Loucy (cell line): ENCODE data around the gene C5orf15.

Experiments used
- H2AFZ ChIP-seq: fragments of 200-600 bp; sonication (generic); 2 replicates; pipeline ENCODE4 v1.6.0; 2016; ENCODE audit warnings: antibody characterized with exemption, mild to moderate bottlenecking, low read length, moderate library complexity
- H3F3A ChIP-seq: fragments of 200-600 bp; 2 replicates; pipeline ENCODE4 v1.6.0; 2016; ENCODE audit warnings: antibody characterized with exemption, low read depth, mild to moderate bottlenecking
- H3K27me3 ChIP-seq: fragments of 200-600 bp; sonication (generic); 2 replicates; pipeline ENCODE4 v1.6.1; 2014; ENCODE audit warnings: low read length, mild to moderate bottlenecking; ENCODE audit not compliant: insufficient read depth, poor library complexity, severe bottlenecking
- H3K36me3 ChIP-seq: fragments of 200-600 bp; sonication (generic); 2 replicates; pipeline ENCODE4 v1.6.1; 2016; ENCODE audit warnings: low read length; ENCODE audit not compliant: insufficient read depth
- H3K4me1 ChIP-seq: fragments of 200-600 bp; sonication (generic); 2 replicates; pipeline ENCODE4 v1.5.1; 2014; ENCODE audit warnings: low read length, mild to moderate bottlenecking; ENCODE audit not compliant: insufficient read depth, poor library complexity, severe bottlenecking
- H3K4me2 ChIP-seq: fragments of 200-600 bp; sonication (generic); 2 replicates; pipeline ENCODE4 v1.6.0; 2014; ENCODE audit warnings: antibody characterized with exemption, low read length, low read depth, mild to moderate bottlenecking; ENCODE audit not compliant: poor library complexity, severe bottlenecking
- H3K4me3 ChIP-seq: fragments of 200-600 bp; sonication (generic); 2 replicates; pipeline ENCODE4 v1.5.1; 2014; ENCODE audit warnings: low read length, mild to moderate bottlenecking, mixed read lengths; ENCODE audit not compliant: poor library complexity, severe bottlenecking
- H3K79me2 ChIP-seq: fragments of 200-600 bp; sonication (generic); 2 replicates; pipeline ENCODE4 v1.6.1; 2014; ENCODE audit warnings: low read length; ENCODE audit not compliant: insufficient read depth
- H3K9ac ChIP-seq: fragments of 200-600 bp; sonication (generic); 2 replicates; pipeline ENCODE4 v1.6.0; 2014; ENCODE audit warnings: mild to moderate bottlenecking, low read depth, low read length, moderate library complexity; ENCODE audit not compliant: poor library complexity, severe bottlenecking
- H3K9me2 ChIP-seq: fragments of 200-600 bp; sonication (generic); replicated peaks from 2 replicates; pipeline ENCODE4 v1.6.1; 2016; ENCODE audit warnings: low read depth, low read length, mixed read lengths
- H3K9me3 ChIP-seq: fragments of 200-600 bp; sonication (generic); 2 replicates; pipeline ENCODE4 v1.6.1; 2014; ENCODE audit warnings: mild to moderate bottlenecking, antibody characterized with exemption, low read length, low read depth; ENCODE audit not compliant: insufficient read depth
- H4K20me1 ChIP-seq: fragments of 200-600 bp; sonication (generic); 2 replicates; pipeline ENCODE4 v1.6.0; 2014; ENCODE audit warnings: antibody characterized with exemption, low read length, mild to moderate bottlenecking; ENCODE audit not compliant: insufficient read depth, poor library complexity, severe bottlenecking
- EZH2phosphoT487 ChIP-seq: fragments of 200-600 bp; IDR thresholded peaks from 2 replicates; pipeline ENCODE4 v1.6.1; 2018; ENCODE audit warnings: antibody characterized with exemption, mild to moderate bottlenecking, moderate library complexity, borderline replicate concordance
- TF ChIP-seq, protein P1 (sequence below): fragments of 200-600 bp; sonication (generic); conservative IDR thresholded peaks from 2 replicates; pipeline ENCODE4 v1.5.1; 2014; ENCODE audit warnings: mild to moderate bottlenecking, antibody characterized with exemption, low read length

Gene C5orf15

DNA sequence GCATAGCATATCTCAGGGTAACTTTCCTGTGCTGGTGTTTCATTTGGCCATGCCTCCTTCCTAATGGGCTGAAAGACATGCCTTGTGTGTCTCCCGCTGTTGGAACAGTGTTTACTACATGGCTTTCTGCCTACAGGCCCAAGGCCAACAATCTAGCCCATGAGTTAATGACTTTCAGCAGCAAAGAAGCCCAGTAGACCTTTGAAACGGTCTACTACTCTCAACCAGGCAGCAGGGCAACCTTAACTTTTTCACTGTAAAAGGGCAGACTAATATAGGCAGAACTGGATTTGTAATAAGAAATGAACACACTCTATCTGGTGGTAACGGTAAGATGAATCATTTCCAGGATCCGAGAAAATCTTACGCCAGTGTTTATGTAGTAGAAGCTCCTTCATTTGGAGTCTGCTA, 21.0 kb downstream of the C5orf15 start:
- H3K79me2 ChIP-seq = no peaks in the 10 kb centered on the region
- no peak for TF ChIP-seq EZH2phosphoT487
- TF ChIP-seq, protein P1, sequence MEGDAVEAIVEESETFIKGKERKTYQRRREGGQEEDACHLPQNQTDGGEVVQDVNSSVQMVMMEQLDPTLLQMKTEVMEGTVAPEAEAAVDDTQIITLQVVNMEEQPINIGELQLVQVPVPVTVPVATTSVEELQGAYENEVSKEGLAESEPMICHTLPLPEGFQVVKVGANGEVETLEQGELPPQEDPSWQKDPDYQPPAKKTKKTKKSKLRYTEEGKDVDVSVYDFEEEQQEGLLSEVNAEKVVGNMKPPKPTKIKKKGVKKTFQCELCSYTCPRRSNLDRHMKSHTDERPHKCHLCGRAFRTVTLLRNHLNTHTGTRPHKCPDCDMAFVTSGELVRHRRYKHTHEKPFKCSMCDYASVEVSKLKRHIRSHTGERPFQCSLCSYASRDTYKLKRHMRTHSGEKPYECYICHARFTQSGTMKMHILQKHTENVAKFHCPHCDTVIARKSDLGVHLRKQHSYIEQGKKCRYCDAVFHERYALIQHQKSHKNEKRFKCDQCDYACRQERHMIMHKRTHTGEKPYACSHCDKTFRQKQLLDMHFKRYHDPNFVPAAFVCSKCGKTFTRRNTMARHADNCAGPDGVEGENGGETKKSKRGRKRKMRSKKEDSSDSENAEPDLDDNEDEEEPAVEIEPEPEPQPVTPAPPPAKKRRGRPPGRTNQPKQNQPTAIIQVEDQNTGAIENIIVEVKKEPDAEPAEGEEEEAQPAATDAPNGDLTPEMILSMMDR = no peak
- H3K9me3 ChIP-seq = no peaks in the 10 kb centered on the region
- H2AFZ ChIP-seq = no peak overlapping the region
- no peaks in the 10 kb centered on the region for H4K20me1 ChIP-seq
- no peaks in the 10 kb centered on the region for H3F3A ChIP-seq
- no peaks in the 10 kb centered on the region for H3K27me3 ChIP-seq
- H3K9me2 ChIP-seq = no peaks in the 10 kb centered on the region
- H3K36me3 ChIP-seq = no peaks in the 10 kb centered on the region
- H3K4me1 ChIP-seq = no peaks in the 10 kb centered on the region
- no peak overlapping the region for H3K4me3 ChIP-seq
- no peak overlapping the region for H3K4me2 ChIP-seq
- H3K9ac ChIP-seq = no peak overlapping the region

DNA sequence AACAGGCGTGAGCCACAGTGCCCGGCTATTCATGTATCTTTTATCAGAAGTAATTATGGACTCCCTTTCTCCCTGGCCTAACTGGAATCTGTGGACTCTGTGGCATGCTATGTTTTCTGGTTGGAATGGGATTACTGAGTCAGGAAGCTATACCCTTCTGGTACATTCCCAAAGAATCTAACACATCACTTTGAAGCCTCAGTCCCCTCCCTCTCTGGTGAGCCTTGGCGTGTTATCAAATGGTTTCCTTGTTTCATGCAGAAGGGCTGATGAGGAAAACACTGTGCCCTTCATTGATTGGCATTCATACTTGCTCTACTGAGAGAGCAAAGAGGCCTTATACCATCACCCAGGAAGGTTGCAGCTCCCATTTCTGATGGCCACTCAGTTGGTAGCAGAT, 22.9 kb downstream of the C5orf15 start:
- no peaks in the 10 kb centered on the region for H3K9me2 ChIP-seq
- no peak overlapping the region for H3K4me2 ChIP-seq
- no peaks in the 10 kb centered on the region for H3K27me3 ChIP-seq
- no peak overlapping the region for H3K9ac ChIP-seq
- H3K79me2 ChIP-seq = no peaks in the 10 kb centered on the region
- H3K4me1 ChIP-seq = no peaks in the 10 kb centered on the region
- no peak overlapping the region for H2AFZ ChIP-seq
- no peaks in the 10 kb centered on the region for H4K20me1 ChIP-seq
- H3K9me3 ChIP-seq = no peaks in the 10 kb centered on the region
- H3F3A ChIP-seq = no peaks in the 10 kb centered on the region
- no peak for TF ChIP-seq EZH2phosphoT487
- TF ChIP-seq, protein P1 = no peak
- H3K4me3 ChIP-seq = no peak overlapping the region
- H3K36me3 ChIP-seq = no peaks in the 10 kb centered on the region

DNA sequence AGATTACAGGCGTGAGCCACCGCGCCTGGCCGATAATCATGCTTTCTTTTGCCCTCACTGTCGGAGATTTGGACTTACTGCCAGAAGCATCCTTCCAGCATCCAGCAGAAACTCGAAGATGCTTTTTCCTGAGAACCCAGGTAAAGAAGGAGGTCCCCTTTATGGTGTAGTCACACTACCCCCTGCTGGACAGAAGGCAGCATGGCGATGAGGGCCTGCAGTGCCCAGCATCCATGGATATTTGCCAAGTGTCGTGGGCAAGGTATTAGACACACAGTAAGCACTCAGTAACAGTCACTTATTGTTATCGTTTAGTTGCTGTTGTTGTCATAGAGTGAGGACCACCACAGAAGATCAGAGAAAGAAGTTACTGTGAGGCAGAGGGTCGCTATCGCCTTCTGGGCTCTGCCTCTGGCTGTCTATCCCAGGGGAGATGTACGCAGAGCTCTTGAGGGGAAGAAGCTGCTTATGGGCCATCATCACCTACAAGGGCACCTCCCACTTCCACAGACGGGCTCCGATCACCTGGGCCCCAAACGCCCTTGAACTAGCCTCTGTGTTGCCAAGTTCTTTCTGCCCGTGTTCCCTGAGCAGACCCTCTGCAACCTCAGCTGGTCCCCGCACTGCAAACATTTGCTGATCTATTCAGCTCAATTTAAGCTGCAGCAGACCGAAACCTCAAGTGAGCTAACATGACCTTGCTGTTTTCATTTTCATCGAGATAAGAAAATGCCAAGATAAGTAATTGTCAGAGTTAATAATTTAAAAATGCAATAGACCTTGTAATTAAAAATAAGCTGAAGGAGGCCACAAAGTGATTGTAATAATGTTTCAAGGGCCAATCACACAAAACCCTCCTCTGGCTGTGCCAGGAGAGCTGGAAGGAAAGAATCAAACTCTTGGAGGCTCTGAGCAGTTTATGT, 23.9 kb downstream of the C5orf15 start:
- no peaks in the 10 kb centered on the region for H3K4me1 ChIP-seq
- H3K9me3 ChIP-seq = no peaks in the 10 kb centered on the region
- H3K36me3 ChIP-seq = no peaks in the 10 kb centered on the region
- H3K9me2 ChIP-seq = no peaks in the 10 kb centered on the region
- H3K79me2 ChIP-seq = no peaks in the 10 kb centered on the region
- H4K20me1 ChIP-seq = no peaks in the 10 kb centered on the region
- no peak overlapping the region for H3K9ac ChIP-seq
- H2AFZ ChIP-seq = no peak overlapping the region
- no peaks in the 10 kb centered on the region for H3K27me3 ChIP-seq
- H3K4me3 ChIP-seq = no peak overlapping the region
- TF ChIP-seq, protein P1 = peak; percentile 61
- no peak for TF ChIP-seq EZH2phosphoT487
- H3K4me2 ChIP-seq = no peak overlapping the region
- H3F3A ChIP-seq = no peaks in the 10 kb centered on the region
